GM19193 (cell line): ENCODE data around the gene CHKA.

Source experiments
- POLR2A ChIP-seq: IDR thresholded peaks from 4 replicates; pipeline ENCODE4 v1.6.1; 2011; ENCODE audit not compliant: insufficient read depth, insufficient read length; ENCODE audit errors: extremely low read depth

The CHKA gene

DNA sequence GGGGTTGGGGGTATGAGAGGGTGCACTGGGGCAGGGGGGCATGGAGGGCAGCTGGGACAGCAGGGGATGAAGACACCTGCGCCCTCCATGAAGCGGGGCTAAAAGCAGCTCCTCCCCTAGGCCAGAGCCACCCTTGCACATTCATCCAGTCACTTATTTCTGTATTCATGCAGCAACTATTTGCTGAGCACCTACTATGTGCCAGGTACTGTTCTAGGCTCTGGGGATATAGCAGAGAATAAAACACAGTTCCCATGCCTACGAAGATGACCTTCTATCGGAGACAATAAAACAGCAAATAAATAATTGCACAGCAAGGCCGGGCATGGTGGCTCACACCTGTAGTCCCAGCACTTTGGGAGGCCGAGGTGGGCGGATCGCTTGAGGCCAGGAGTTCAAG is 105.7 kb downstream of the CHKA start:
- TF ChIP-seq POLR2A = no peak

DNA sequence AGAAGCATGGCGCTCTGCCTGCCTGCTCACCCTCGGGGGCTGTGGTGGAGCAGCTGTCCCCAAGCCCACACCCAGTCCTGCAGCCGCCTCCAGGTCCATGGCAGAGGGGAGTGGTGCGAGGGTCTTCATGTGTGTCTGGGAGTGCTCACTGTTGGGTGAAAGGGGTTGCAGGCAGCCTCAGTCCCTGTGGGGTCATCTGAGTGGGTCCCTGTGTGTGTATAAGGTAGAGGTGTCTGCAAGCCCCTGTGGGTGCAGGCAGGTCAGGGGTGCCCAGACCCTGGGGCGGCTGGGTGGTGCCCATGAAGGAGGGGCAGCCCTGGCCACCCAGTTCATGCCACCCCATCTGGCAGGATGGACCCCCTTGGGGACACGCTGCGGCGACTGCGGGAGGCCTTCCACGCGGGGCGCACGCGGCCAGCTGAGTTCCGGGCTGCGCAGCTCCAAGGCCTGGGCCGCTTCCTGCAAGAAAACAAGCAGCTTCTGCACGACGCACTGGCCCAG is 106.2 kb downstream of the CHKA start:
- no peak for TF ChIP-seq POLR2A

DNA sequence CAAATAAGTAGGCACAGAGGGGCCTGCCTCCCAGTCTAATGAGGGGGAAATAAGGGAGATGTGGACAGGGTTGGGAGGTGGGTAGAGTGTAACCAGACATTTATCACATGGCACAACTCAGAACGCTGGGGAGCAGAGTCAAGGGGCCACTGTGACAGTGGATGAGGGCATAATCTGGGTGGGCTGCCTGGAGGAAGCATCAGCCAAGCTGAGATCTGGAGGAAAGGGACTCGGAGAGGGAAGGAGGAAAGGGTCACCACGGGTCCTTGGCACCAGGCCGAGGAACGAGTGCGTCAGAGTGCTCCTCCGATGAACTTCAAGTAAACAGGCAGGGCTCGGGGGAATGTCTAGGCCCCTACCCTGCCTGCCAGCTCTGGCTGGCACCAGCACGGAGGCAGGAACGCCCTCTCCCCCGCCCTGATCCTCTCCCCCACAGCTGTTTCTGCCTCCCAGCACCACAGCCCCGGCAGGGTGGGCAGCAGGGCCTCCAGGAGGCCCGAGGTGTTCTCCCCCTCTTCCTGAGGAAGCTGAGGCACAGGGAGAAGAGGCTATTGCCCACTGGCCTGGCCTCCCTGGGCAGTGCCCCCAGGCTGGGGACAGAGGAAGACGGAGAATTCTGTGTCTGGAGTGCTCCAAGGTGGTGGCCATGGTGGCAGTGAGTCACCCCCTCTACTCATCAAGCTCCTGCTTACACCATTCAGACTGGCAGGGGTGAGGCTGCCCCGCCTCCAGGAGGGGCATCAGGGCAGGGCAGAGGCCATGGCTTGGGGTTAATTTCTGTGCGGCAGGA is 106.8 kb downstream of the CHKA start:
- TF ChIP-seq POLR2A = no peak

DNA sequence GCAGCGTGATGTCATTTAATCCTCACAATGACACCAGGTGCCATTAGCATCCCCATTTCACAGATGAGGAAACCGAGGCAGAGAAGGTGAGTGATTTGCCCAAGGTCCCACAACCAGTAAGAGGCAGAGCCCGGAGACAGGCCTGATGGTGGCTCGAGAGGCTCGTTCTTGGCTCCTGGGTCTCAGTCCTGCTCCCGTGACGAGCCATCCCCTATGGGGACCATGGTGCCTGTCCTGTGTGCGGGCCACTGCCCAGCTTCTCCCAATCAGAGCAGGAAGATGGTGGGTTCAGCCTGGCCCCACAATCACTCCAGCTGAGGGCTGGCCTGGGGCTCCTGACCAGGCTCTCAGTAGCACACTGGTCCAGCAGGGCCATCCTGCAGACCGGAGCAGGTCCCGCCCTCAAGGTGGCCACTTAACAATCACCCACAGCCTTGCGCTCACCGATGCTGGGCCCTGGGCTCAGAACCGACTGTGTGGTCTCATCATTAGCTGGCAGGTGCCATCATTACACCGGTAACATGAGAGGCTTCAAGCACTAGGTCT is 107.5 kb downstream of the CHKA start:
- no peak for TF ChIP-seq POLR2A

DNA sequence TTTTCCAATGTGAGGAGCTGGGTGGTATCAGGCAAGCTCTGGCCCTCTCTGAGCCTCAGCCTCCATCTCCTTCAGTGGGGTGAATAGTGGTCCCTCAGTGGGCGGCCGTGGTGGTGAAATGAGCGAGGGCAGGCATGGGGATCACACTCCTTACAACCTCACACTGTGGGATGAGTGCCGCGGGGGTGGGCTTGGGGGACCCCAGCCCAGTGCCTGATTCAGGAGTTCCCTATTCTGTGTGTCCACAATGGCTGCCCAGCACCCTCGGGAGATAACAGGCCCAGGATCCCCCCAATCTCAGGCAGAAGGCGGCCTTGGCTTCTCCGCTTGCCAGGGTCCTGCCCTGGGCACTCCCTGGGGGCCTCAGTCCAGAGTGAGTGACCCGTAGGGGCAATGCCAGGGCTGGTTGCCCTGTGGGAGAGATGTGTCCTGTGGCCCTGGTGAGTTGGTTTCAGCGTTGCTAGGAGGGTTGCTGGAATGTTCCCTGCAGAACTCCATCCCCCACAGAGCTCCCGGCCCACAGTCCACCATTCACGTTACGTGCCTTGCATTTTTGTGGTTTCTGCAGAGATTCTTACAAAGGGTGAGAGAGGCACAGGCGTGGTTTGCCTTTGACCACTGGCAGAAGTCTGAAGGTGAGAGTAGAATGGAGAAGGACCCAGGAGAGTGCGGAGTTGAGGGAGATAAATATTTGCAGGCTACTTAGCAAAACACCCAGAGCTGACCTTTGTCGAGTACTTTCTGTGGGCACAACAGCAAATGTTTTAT is 108.2 kb downstream of the CHKA start:
- no peak for TF ChIP-seq POLR2A

DNA sequence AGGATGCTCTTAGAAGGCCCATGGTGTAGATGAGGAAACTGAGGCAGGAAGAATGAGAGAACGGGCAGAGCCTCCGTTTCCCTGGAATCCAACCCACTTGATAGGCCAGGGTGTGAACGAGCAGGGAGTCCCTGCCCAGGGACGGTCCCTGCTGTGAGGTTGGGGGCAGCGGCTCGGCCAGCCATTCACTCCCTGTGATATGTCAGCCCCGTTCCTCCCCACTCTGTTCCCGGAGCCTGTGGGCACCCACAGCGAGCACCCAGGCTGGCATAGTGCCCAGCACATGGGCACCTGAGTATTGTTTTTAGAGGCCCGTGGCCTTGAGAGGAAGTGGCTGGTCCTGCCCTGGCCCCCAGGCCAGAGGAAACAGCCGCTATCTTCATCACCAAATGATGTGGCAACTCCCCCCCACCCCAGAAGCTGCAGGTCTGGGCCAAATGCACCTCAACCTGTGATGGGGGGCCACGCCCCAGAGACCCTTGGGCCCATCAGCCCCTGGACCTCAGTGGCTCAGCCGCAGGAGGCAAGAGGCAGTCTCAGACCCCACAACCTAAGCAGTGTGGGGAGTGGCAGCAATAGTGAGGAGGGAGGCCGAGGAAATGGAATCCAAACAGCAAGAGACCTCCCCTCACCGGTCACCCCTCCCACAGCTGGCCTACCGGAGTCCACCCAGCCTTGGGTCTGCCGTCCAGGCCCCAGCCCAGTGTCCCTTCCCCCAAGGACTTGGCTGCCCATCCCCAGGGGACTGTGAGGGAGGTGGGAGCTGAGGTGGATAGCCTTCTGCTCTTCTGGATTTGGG is 108.9 kb downstream of the CHKA start:
- no peak for TF ChIP-seq POLR2A

DNA sequence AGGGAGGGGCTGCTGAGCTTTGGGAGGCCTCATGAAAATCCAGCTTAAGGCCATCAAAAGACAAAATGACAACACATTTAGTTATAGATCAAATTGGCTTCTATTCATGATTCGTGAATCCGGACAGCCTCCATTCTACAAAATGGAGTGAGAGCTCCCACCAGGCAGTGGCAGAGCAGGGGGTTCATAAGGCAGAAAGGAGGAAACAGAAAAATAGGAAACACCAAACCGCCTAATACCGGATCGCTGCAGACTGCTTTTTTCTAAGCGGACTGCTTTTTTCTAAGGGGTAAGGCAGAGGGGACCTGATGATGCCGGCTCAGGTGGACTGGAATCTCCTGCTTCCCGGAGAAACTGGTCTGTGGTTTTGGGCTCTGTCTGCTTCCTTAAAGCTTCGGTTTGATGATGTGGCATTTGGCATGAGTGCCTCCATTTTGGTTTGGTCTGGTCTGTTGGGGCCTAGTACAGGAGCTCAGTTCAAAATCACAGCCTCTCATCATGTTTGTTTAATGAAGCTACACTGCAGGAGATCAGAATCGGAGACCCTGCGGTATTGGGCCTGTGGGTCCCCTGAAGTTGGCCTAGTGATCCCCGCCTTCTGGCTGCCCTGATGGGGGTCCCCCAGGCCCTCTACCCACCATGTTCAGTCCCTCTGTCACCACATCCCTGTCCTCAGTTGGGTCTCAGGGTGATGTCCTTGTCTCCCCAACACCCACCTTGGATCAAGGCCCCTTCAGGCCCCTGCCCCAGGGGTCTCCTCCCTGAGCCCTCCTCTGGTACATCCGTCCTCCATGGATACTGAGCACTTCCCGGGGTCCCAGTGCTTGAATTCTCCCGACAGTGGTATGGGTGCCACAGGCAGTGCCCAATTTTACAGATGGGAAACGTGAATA is 109.9 kb downstream of the CHKA start:
- TF ChIP-seq POLR2A = no peak

DNA sequence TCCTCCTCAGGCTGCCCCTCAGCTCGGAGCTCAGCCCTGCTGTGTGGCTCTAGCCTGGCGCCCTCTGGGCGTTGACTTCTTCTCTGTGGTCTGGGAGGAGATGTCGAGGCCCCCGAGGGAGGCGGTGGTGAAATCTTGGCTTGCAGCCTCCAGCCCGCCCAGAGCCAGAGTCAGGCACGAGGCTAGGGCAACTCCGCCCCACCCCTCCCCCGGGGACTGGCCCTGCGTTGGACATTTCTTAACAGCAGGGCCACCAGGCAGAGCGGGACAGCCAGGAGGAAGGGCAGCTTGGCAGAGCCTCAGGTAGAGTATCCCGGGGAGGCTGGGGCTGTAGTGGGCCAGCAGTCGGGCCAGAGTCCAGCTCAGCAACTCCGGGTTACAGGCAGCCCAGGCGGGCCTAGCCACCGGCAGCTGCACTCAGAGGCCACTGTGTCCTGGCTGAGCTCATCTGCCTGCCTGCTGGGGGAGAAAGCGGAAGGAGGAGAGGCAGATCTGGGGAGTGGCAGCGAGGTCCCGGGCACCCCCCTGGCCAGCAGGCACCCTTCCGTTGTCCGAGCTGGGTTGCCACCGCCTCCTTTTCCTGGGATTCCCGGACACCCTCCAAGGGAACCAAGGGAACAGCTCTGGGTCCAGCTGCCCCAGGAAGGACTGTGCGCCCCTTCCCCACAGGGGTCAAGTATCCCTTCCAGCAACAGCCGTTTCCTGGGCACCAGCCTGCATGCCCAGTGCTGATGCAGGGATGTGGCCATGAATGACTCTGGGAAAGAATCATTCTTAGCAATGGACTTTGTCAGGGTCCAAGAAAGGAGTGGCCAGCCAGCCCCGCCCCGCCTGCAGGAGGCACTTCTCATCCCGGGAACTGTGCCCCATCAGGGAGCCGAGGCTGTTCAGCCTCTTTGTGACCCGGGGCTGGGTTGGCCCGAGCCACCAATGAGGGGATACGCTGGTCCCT is 110.8 kb downstream of the CHKA start, which contains the start of gene ALDH3B1:
Gene ALDH3B1, plus strand, starts transcription at position 238 of the 952 bp plus-strand sequence. CDS start 4,971 bp downstream, outside the sequence.
- TF ChIP-seq POLR2A = no peak

DNA sequence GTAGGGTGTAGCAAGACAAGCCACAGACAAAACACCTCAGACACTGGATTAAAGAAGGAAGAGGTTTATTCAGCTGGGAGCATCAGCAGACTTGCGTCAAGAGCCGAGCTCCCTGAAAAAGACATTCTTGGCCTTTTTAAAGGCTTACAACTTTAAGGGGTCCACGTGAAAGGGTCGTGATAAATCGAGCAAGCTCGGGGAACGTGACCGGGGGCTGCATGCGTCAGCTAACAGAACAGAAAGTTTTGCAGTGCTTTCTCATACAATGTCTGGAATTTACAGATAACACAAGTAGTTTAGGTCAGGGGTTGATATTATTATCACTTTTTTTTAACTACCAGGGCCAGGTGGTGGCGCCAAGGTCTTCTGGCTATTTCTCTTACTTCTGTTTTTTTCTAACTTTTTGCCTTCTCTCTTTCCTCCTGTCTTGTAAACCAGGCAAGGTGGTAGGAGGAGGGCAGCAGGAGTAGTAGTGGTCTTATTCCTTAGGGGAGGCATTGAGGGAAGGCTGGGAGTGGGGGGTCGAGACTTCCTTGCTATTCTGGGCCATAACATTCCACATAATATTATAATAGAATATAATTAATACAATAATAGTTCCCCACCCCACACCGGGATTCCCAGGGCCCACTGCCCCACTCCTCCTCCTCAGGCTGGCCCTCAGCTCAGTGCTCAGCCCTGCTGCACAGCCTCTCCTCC is 111.6 kb downstream of the CHKA start:
- TF ChIP-seq POLR2A = no peak

DNA sequence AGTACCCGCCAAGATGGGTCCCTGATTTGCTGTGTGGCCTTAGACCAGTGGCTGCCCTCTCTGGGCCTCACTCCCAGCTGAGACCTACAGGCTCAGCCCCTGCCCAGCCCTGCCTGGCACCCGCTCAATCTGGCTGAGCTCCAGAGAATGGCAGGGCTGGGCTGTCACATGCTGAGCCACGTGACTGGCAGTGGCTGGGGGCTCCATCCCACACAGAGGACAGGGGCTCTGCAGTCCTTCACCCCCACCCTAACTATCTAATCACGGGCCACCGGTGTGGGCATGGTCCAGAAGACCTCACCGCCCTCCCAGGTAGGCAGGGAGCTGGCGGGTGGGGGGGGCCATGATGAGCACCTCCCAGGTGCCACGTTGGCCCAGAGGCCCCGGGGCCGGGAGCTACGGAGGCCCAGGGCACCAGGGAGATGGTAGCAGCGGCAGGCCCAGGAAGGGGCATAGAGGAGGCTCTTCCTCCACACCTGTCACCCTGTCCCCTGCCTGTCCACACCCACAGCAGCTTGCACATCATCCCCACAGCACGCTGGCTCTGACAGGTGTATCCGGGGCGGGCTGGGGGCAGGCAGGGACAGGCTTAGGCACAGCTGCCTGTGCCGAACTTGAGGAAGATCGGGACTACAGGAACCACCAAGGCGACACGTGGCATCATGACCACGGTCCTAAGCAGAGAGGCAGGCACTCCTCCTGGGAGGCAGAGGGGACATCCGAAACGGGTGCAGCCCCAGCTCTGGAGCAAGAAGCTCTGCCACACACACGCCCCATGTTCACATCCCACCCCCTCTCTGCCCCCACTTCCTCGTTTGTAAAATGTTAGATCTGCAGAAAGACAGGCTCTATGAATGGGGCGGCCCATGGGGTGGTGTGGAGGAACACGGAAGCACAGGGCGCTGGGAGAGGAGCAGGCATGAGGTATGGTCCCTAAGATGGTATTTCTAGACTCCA is 112.5 kb downstream of the CHKA start:
- TF ChIP-seq POLR2A = no peak

DNA sequence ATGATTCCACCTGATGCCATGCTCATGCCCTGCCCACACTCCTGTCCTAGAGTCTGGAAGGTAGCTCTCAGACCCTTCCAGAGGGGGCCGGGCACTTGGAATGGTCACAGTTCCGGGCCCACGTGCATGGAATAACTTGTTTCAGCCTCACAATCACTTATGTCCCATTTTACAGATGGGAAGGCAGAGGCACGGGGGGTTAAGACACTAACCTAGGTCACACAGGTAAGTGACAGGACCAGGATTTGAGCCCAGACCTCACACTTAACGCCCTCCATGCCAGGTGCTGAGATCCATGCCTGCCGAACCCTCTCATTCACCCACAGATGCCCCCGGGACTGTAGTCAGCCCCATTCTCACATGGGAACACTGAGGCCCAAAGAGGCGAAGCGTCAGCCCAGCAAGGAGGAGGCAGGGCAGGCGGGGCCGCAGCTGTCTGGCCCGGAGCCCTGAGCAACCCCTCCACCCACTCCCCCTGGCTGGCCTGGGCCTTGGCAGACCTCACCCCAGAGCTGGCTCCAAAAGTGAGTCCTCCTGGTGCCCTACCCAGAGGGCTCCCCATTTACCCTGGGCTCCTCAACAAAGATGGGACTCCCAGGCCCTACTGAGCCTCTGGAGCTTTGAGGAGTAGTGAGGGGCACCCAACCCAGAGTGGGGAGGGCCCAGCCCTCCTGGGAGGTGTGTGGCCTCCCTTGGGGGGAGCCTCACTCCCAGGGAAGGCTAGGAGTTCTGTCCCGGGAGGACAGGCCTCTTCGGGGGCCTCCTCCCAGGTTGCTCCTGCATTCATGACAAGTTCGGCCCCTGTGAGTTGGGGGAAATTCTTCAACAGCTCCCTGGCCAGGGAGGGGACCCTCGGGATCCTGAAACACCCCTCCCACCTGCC is 113.4 kb downstream of the CHKA start:
- TF ChIP-seq POLR2A = no peak
